Fibroblast of skin of back (primary cell): ENCODE data around the gene TBC1D3. TPM values are rescaled to one million over a fixed set of nuclear protein-coding genes. Genes with fewer than 3 reads are reported as not detected.
"Not testable (repeated sequence)": the region's sequence is repeated elsewhere in the genome, so short reads cannot be mapped to it uniquely, and the experiment has no call there.

ENCODE experiments used
- DNase-seq: peaks from one replicate; pipeline ENCODE4 v3.0.0-alpha.2; 2013
- polyA plus RNA-seq, 2 experiments: library from polyadenylated mRNA; unstranded; fragments of 120-200 nt; gene quantifications; one replicate each; pipeline ENCODE4 v1.2.1, GENCODE V29; 2013; ENCODE audit not compliant: insufficient read length in 2 of 2

Gene TBC1D3
- not detected for polyA plus RNA-seq (2013, experiment 1 of 2; ENCODE audit: insufficient read length)
- not detected for polyA plus RNA-seq (2013, experiment 2 of 2; ENCODE audit: insufficient read length)

- not testable (repeated sequence) for DNase-seq
Observed at GRCh38 chr17:38192455-38192854, at the start of gene TBC1D3. TBC1D3 (minus strand) TSS chr17:38192555; CDS start chr17:38191029, 1,526 bp downstream.

GRCh38 chr17:38232790-38233189 is 40.4 kb upstream of the TBC1D3 start:
- not testable (repeated sequence) for DNase-seq

- DNase-seq, result not testable (repeated sequence)
Observed at GRCh38 chr17:38225844-38226495, 33.6 kb upstream of the TBC1D3 start.

- DNase-seq, result not testable (repeated sequence)
Observed at GRCh38 chr17:38220867-38221266, 28.5 kb upstream of the TBC1D3 start.

GRCh38 chr17:38200271-38200670 is 7.9 kb upstream of the TBC1D3 start:
- not testable (repeated sequence) for DNase-seq

- DNase-seq, result not testable (repeated sequence)
Observed at GRCh38 chr17:38134860-38135259, 57.5 kb downstream of the TBC1D3 start.
